ENCODE results near the gene LPIN1. TPM values are rescaled to one million over a fixed set of nuclear protein-coding genes. Genes with fewer than 3 reads are reported as not detected.

LPIN1 gene
- total and polyA plus RNA-seq, 2 of the 13 experiments (the other 11 are each of a cell fraction or from before 2014, with no cell fraction given), result 9.7 to 19.4 TPM

DNA sequence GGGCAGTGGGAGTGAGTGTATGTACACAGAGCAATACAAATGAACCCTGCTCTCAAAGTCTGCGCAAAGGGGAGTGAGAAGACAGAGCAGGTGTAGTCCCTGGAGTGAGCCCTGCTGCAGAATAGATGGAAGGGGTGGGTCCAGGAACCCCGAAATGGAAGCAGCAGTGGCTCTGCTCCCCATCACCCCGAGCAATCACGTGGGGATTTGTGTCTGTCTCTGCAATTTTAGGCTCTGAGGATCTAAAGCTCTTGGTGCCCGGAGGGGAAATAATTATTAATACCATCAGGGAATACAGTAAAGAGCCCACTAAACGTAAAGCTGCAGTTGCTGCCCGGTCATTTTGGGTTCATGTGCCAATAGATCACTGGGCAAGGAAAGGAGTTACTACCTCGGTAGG, 118.3 kb downstream of the LPIN1 start:
- ChIA-PET CTCF (ENCODE audit: low intra/inter-chr PET ratio, low total read pairs) (interaction anchor here (0.9 kb wide), 1 partner anchor 87 kb away, joined by 5 read pairs; no protein-coding TSS in a partner anchor), POLR2A (no interaction called here)
- H3K27me3 ChIP-seq (ENCODE audit: control insufficient read depth in 1 of 2, insufficient read depth in 2 of 2, low read length in 2 of 2), result peaks cover 0 to 20% of the 10 kb centered on the region in 2 experiments; a peak in 3 of 5 replicates
- intact Hi-C loops (cut with micrococcal nuclease; ENCODE audit: unreplicated experiment) (no loop called here), in situ Hi-C loops (cut with HindIII; ENCODE audit: extremely low pct_ligation_motif_present, low pct_unique_long_range_greater_than_20kb) (no loop called here)
- no peaks in the 10 kb centered on the region for H3K36me3 ChIP-seq (replicated peaks in 1 of 2; ENCODE audit: control insufficient read depth in 1 of 2, insufficient read depth in 2 of 2, low read length in 2 of 2)
- H4K20me1 ChIP-seq (ENCODE audit: insufficient read depth, low read length), result no peaks in the 10 kb centered on the region
- H3K4me3 ChIP-seq (replicated peaks in 1 of 3; ENCODE audit: insufficient read depth in 1 of 3, low read depth in 2 of 3, low read length in 3 of 3), result no peak overlapping the region
- no peak overlapping the region for H2AFZ ChIP-seq (ENCODE audit: low read length)
- peaks cover 15% of the 10 kb centered on the region; the same call in 1 of the 2 replicates for H3K4me1 ChIP-seq (ENCODE audit: insufficient read depth, low read length)
- no peak for TF ChIP-seq EHMT2 (IDR thresholded peaks at IDR 0.05; ENCODE audit: borderline replicate concordance, low read depth, low read length)
- TF ChIP-seq, protein P1, sequence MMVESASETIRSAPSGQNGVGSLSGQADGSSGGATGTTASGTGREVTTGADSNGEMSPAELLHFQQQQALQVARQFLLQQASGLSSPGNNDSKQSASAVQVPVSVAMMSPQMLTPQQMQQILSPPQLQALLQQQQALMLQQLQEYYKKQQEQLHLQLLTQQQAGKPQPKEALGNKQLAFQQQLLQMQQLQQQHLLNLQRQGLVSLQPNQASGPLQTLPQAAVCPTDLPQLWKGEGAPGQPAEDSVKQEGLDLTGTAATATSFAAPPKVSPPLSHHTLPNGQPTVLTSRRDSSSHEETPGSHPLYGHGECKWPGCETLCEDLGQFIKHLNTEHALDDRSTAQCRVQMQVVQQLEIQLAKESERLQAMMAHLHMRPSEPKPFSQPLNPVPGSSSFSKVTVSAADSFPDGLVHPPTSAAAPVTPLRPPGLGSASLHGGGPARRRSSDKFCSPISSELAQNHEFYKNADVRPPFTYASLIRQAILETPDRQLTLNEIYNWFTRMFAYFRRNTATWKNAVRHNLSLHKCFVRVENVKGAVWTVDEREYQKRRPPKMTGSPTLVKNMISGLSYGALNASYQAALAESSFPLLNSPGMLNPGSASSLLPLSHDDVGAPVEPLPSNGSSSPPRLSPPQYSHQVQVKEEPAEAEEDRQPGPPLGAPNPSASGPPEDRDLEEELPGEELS (CRISPR knock-in tag; IDR thresholded peaks at IDR 0.05), result no peak
- TF ChIP-seq ZBTB1 (CRISPR knock-in tag; IDR thresholded peaks at IDR 0.05; ENCODE audit: borderline replicate concordance), result no peak
- no peak for TF ChIP-seq ZNF121 (CRISPR knock-in tag; IDR thresholded peaks at IDR 0.05)
- TF ChIP-seq SOX13 (IDR thresholded peaks at IDR 0.05), result no peak
- TF ChIP-seq SOX13 (CRISPR knock-in tag; conservative IDR thresholded peaks at IDR 0.05 in 1 of 2, IDR thresholded peaks at IDR 0.05 in 1 of 2), result no peak
- no peak for TF ChIP-seq ZFP62 (CRISPR knock-in tag; IDR thresholded peaks at IDR 0.05)
- no peak for TF ChIP-seq HOXA3 (CRISPR knock-in tag; IDR thresholded peaks at IDR 0.05)
- no peak for TF ChIP-seq ZNF7 (CRISPR knock-in tag; IDR thresholded peaks at IDR 0.05)
- TF ChIP-seq YEATS4 (CRISPR knock-in tag; IDR thresholded peaks at IDR 0.05; ENCODE audit: borderline replicate concordance), result no peak
- no peak for TF ChIP-seq ZNF317 (CRISPR knock-in tag; IDR thresholded peaks at IDR 0.05)
- TF ChIP-seq DNMT1 (CRISPR knock-in tag; IDR thresholded peaks at IDR 0.05), result no peak
- TF ChIP-seq NKX3-1 (CRISPR knock-in tag; IDR thresholded peaks at IDR 0.05), result no peak
- TF ChIP-seq POGZ (CRISPR knock-in tag; IDR thresholded peaks at IDR 0.05), result no peak
- H3K79me2 ChIP-seq (ENCODE audit: insufficient read depth, low read length), result no peaks in the 10 kb centered on the region
- no peaks in the 10 kb centered on the region for H3K9me3 ChIP-seq (ENCODE audit: low read length)
- H3K4me2 ChIP-seq (ENCODE audit: low read depth, low read length), result no peak overlapping the region
- ATAC-seq (no peak; the same call in 2 of the 3 replicates), DNase-seq (ENCODE audit: low spot score) (no peak), FAIRE-seq (no peak)
- H3K27ac ChIP-seq (ENCODE audit: extremely low read length, insufficient read depth, low read length), result no peak overlapping the region
- H3K9ac ChIP-seq (ENCODE audit: insufficient read depth, low read depth, low read length), result no peak overlapping the region
- no TSS peak for BruUV-seq (replicated peaks)
- 48% methylated on average over 8 of the region's 8 CpGs for WGBS (ENCODE audit: low lambda C conversion rate)
